ENCODE results near the gene THEM5. TPM values are rescaled to one million over a fixed set of nuclear protein-coding genes. Genes with fewer than 3 reads are reported as not detected.

The THEM5 gene
- total RNA-seq, 2 donors from 2014 or later = not detected

GRCh38 chr1:151846686-151847237, 6.8 kb downstream of the THEM5 start:
- intact Hi-C loops (cut with DNase I) = no loop called here
- ATAC-seq (no peak), DNase-seq (no peak)

- ATAC-seq (peak in 1 of 2 donors; percentile 10), DNase-seq (no peak)
- intact Hi-C loops (cut with DNase I) = no loop called here
Measured at GRCh38 chr1:151846062-151846568, 7.4 kb downstream of the THEM5 start.

GRCh38 chr1:151843398-151843797, 10.1 kb downstream of the THEM5 start:
- no peak for ATAC-seq
- DNase-seq = no peak
- intact Hi-C loops (cut with DNase I) = no loop called here

GRCh38 chr1:151841141-151841540, 12.4 kb downstream of the THEM5 start:
- intact Hi-C loops (cut with DNase I) = no loop called here
- peak; percentile 6 for DNase-seq
- no peak for ATAC-seq

- intact Hi-C loops (cut with DNase I) = no loop called here
- no peak for ATAC-seq
- DNase-seq = peak; percentile 15
Measured at GRCh38 chr1:151840421-151840820, 13.1 kb downstream of the THEM5 start.

GRCh38 chr1:151839457-151840403, 13.8 kb downstream of the THEM5 start, which contains the start of gene C2CD4D:
TSS of gene C2CD4D (minus strand) at chr1:151839820. CDS start at chr1:151838989, 831 bp downstream.
- peak; percentile 56 for DNase-seq

GRCh38 chr1:151839082-151839412, 14.5 kb downstream of the THEM5 start:
- intact Hi-C loops (cut with DNase I) = loop anchor here in 1 of 2 donors (5.0 to 10.0 kb wide), 2 partner anchors 247 to 394 kb away; no protein-coding TSS in a partner anchor
- DNase-seq (no peak), ATAC-seq (peak; percentile 5 to 6)

More at GRCh38 chr1:151839457-151840403, 13.8 kb downstream of the THEM5 start, which contains the start of gene C2CD4D:
- peak; percentile 48 to 81 for ATAC-seq
- intact Hi-C loops (cut with DNase I) = loop anchor here in 1 of 2 donors (5.0 to 10.0 kb wide), 2 partner anchors 247 to 395 kb away; no protein-coding TSS in a partner anchor

- peak; percentile 42 to 54 for ATAC-seq
- DNase-seq = peak; percentile 27
- intact Hi-C loops (cut with DNase I) = loop anchor here in 1 of 2 donors (5.0 to 10.0 kb wide), 2 partner anchors 246 to 394 kb away; no protein-coding TSS in a partner anchor
Measured at GRCh38 chr1:151838222-151839081, 15.1 kb downstream of the THEM5 start.

- intact Hi-C loops (cut with DNase I) = loop anchor here in 1 of 2 donors (5.0 to 10.0 kb wide), 2 partner anchors 246 to 393 kb away; no protein-coding TSS in a partner anchor
- DNase-seq (no peak), ATAC-seq (no peak)
Measured at GRCh38 chr1:151837884-151838221, 15.7 kb downstream of the THEM5 start.

GRCh38 chr1:151837197-151837596, 16.3 kb downstream of the THEM5 start:
- intact Hi-C loops (cut with DNase I) = loop anchor here in 1 of 2 donors (5.0 to 10.0 kb wide), 2 partner anchors 245 to 392 kb away; no protein-coding TSS in a partner anchor
- ATAC-seq (no peak), DNase-seq (peak; percentile 3)

GRCh38 chr1:151835596-151835995, 17.9 kb downstream of the THEM5 start:
- intact Hi-C loops (cut with DNase I) = loop anchor here in 1 of 2 donors (5.0 to 10.0 kb wide), 2 partner anchors 243 to 391 kb away; no protein-coding TSS in a partner anchor
- no peak for ATAC-seq
- no peak for DNase-seq

GRCh38 chr1:151834239-151834638, 19.3 kb downstream of the THEM5 start:
- DNase-seq (no peak), ATAC-seq (no peak)
- intact Hi-C loops (cut with DNase I) = loop anchor here in 1 of 2 donors (10.0 kb wide), 1 partner anchor 389 kb away; no protein-coding TSS in a partner anchor

- intact Hi-C loops (cut with DNase I) = loop anchor here in 1 of 2 donors (10.0 kb wide), 1 partner anchor 389 kb away; no protein-coding TSS in a partner anchor
- DNase-seq = no peak
- no peak for ATAC-seq
Measured at GRCh38 chr1:151833172-151833900, 20.2 kb downstream of the THEM5 start.

- peak; percentile 80 to 81 for ATAC-seq
- intact Hi-C loops (cut with DNase I) = loop anchor here in 1 of 2 donors (10.0 kb wide), 1 partner anchor 388 kb away; no protein-coding TSS in a partner anchor
- peak; percentile 80 for DNase-seq
Measured at GRCh38 chr1:151832318-151832980, 21.1 kb downstream of the THEM5 start.

- DNase-seq (no peak), ATAC-seq (peak; percentile 70 to 80)
- intact Hi-C loops (cut with DNase I) = loop anchor here in 1 of 2 donors (10.0 kb wide), 1 partner anchor 387 kb away; no protein-coding TSS in a partner anchor
Measured at GRCh38 chr1:151831605-151832004, 21.9 kb downstream of the THEM5 start, which contains the start of gene RORC. TSS of gene RORC (minus strand) at chr1:151831802. CDS start at chr1:151831764, 38 bp downstream.

- intact Hi-C loops (cut with DNase I) = loop anchor here in 1 of 2 donors (10.0 kb wide), 1 partner anchor 386 kb away; no protein-coding TSS in a partner anchor
- DNase-seq (no peak), ATAC-seq (no peak)
Measured at GRCh38 chr1:151831256-151831591, 22.3 kb downstream of the THEM5 start.

- intact Hi-C loops (cut with DNase I) = loop anchor here in 1 of 2 donors (10.0 kb wide), 1 partner anchor 385 kb away; no protein-coding TSS in a partner anchor
- ATAC-seq = no peak
- no peak for DNase-seq
Measured at GRCh38 chr1:151830055-151830454, 23.5 kb downstream of the THEM5 start.
